ENCODE measurements around the gene SNAPIN. TPM values are rescaled to one million over a fixed set of nuclear protein-coding genes. Genes with fewer than 3 reads are reported as not detected.

The SNAPIN gene
- total RNA-seq, 3 donors from 2014 or later = 22.6 to 33.7 (median 25.4) TPM

- H3K4me1 ChIP-seq (ENCODE audit: low read depth) = no peaks in the 10 kb centered on the region
- no peaks in the 10 kb centered on the region for H3K36me3 ChIP-seq (ENCODE audit: low read depth)
- intact Hi-C loops (cut with DNase I, micrococcal nuclease) = no loop called here
- no peaks in the 10 kb centered on the region for H3K9me3 ChIP-seq
- ATAC-seq (no peak), DNase-seq (no peak)
- H3K4me3 ChIP-seq = no peak overlapping the region
- TF ChIP-seq CTCF (IDR thresholded peaks at IDR 0.05) = no peak
These were observed 35.0 kb downstream of the SNAPIN start for GRCh38 chr1:153693466-153693865.

- H3K9me3 ChIP-seq = no peaks in the 10 kb centered on the region
- no peaks in the 10 kb centered on the region for H3K36me3 ChIP-seq (ENCODE audit: low read depth)
- intact Hi-C loops (cut with DNase I, micrococcal nuclease) = no loop called here
These were observed 38.2 kb downstream of the SNAPIN start for GRCh38 chr1:153696741-153697140.

GRCh38 chr1:153697191-153698019, 38.9 kb downstream of the SNAPIN start:
- Histone ChIP-seq H3K4me1 (ENCODE audit: low read depth) (no peaks in the 10 kb centered on the region), H3K36me3 (ENCODE audit: low read depth) (no peaks in the 10 kb centered on the region), H3K9me3 (no peaks in the 10 kb centered on the region), H3K4me3 (no peak overlapping the region)
- DNase-seq (no peak), ATAC-seq (peak; percentile 8)
- intact Hi-C loops (cut with DNase I, micrococcal nuclease) = no loop called here
- TF ChIP-seq CTCF (IDR thresholded peaks at IDR 0.05) = no peak

More at GRCh38 chr1:153696741-153697140, 38.2 kb downstream of the SNAPIN start:
- no peak for ATAC-seq
- H3K4me3 ChIP-seq = no peak overlapping the region
- DNase-seq = no peak
- no peaks in the 10 kb centered on the region for H3K4me1 ChIP-seq (ENCODE audit: low read depth)
- no peak for TF ChIP-seq CTCF (IDR thresholded peaks at IDR 0.05)

GRCh38 chr1:153698020-153698922, 39.8 kb downstream of the SNAPIN start:
- no peaks in the 10 kb centered on the region for H3K9me3 ChIP-seq
- H3K4me1 ChIP-seq (ENCODE audit: low read depth) = no peaks in the 10 kb centered on the region
- TF ChIP-seq CTCF (IDR thresholded peaks at IDR 0.05) = no peak
- DNase-seq = peak in 1 of 3 donors; percentile 27
- H3K4me3 ChIP-seq = no peak overlapping the region
- H3K36me3 ChIP-seq (ENCODE audit: low read depth) = no peaks in the 10 kb centered on the region
- intact Hi-C loops (cut with DNase I, micrococcal nuclease) = no loop called here
- peak; percentile 42 for ATAC-seq

- no peak for TF ChIP-seq CTCF (IDR thresholded peaks at IDR 0.05)
- Histone ChIP-seq H3K4me3 (no peak overlapping the region), H3K9me3 (no peaks in the 10 kb centered on the region), H3K36me3 (ENCODE audit: low read depth) (no peaks in the 10 kb centered on the region), H3K4me1 (ENCODE audit: low read depth) (no peaks in the 10 kb centered on the region)
- DNase-seq = no peak
- ATAC-seq = no peak
- intact Hi-C loops (cut with DNase I, micrococcal nuclease) = no loop called here
These were observed 40.6 kb downstream of the SNAPIN start for GRCh38 chr1:153698923-153699714.

All from mucosa of descending colon (tissue), 3 donors.